ENCODE data around the gene INPP5J.
"Not testable (repeated sequence)": the region's sequence is repeated elsewhere in the genome, so short reads cannot be mapped to it uniquely, and the experiment has no call there.

The INPP5J gene

DNA sequence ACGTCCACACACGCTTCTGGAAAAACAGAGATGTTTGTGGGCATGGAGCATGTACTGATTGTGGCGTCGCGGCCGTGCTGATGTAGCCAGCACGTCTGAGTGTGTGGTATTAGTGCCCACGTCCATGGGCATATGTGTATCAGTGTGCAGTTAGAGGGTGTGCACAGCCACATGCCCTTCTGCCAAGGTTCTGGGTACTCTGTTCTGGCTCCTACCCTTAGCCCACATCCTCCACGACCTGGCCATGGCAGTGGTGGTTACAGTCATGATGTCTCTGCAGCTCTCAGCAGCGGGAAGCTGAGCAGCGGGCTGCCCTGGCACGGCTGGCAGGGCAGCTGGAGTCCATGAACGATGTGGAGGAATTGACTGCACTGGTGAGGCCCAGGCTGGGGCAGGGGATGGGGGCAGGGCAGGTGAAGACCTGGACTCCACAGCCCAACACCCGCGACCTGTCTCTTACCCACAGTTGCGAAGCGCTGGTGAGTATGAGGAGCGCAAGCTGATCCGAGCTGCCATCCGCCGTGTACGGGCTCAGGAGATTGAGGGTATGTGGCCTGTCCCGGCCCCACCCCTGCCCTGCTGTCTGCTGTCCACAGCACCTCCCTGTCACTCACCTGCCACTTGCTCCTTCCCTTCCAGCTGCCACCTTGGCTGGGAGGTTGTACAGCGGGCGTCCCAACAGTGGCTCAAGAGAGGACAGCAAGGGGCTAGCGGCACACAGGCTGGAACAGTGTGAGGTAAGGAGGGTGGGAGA, 34.4 kb upstream of the INPP5J start:
- no peak for DNase-seq

DNA sequence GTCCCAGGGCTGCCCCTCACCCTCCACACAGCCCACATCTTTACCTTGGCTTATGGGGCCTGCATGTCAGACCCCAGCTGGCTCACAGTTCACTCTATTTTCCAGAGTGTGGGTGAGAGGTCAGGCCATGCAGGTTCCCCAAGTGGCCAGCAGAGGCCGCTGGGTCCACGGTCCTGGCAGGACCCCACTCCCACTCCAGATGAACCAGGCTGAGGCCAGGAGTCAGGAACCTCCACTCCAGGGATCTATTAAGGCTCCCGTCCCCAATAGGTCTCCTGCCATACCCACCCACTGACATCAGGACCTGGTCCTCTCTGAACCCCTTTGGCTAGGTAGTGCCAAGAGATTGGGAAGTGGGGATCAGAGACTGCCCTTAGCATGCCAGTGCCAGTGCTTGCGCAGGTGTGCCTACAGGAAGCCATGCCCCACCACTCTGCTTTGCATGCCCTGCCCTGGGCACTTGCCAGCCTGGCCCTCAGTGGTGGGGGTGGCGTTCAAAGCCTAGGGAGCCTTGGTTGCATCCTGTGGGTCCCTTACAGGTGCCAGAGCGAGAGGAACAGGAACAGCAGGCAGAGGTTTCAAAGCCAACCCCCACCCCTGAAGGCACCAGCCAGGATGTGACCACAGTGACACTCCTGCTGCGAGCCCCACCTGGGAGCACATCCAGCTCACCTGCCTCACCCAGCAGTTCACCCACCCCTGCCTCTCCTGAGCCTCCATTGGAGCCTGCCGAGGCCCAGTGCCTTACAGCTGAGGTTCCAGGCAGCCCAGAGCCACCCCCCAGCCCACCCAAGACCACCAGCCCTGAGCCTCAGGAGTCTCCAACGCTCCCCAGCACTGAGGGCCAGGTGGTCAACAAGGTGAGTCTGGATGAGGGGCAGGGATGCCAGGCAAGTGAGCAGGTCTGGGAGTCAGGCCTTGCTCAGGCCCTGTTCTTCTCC, 33.3 kb upstream of the INPP5J start:
- DNase-seq = peak; percentile 48

DNA sequence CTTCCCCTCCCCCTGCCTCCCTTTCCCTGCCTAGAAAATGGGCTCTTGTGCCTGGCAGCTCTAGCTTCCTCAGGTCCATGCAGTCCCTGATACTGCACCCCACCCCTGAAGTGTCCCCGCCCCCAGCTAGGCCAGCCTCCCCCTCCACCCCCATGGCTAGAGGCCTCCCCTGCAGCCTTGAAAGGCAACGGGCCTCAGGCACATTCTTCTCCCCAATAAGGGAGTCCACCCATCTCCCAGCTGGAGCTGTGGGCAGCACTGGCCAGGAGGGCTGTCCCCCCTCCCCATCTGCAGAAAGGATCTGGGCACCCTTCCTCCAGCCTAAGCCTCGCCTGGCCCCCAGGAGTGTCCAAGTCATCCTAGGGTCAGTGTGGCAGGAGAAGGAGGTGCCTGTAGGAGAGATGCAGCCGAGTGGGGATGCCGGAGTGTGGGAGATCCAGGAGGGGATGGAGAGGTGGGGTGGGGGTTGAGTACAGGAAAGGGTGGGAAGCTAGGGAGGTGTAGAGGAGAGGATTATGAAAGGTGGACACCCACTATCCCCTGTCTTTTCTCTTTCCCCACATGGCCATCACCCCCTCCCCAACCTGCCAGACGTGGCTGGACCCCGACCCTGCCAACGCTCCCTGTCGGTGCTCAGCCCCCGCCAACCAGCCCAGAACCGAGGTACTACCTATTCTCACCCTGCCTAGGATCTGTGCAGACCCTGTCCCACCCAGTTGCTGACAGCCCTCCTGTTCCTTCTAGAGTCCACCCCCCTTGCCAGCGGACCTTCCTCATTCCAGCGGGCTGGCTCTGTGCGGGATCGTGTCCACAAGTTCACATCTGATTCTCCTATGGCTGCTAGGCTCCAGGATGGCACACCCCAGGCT, 32.3 kb upstream of the INPP5J start:
- no peak for DNase-seq

DNA sequence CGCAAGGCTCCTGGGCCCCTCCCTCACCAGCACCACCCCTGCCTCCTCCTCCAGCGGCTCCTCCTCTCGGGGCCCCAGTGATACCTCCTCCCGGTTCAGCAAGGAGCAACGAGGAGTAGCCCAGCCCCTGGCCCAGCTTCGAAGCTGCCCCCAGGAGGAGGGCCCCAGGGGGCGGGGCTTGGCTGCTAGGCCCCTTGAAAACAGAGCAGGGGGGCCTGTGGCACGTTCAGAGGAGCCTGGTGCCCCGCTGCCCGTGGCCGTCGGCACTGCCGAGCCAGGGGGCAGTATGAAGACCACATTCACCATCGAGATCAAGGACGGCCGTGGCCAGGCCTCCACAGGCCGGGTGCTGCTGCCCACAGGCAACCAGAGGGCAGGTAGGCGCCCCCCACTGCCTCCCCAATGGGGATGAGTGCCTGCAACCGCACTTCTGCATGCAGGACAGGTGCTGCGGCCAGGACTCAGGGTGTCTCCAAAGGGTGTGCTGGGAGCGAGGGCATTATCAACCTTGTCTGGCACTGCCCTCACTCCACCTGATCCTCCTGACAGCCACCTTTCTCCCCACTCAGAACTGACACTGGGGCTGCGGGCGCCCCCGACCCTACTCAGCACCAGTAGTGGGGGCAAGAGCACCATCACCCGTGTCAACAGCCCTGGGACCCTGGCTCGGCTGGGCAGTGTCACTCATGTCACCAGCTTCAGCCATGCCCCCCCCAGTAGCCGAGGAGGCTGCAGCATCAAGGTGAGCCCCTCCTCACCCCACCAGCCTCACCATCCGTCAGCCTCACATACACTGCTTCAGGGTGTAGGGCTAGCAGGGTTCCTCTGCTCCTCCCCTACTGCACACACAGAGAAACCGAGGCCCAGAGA, 31.4 kb upstream of the INPP5J start:
- no peak for DNase-seq

DNA sequence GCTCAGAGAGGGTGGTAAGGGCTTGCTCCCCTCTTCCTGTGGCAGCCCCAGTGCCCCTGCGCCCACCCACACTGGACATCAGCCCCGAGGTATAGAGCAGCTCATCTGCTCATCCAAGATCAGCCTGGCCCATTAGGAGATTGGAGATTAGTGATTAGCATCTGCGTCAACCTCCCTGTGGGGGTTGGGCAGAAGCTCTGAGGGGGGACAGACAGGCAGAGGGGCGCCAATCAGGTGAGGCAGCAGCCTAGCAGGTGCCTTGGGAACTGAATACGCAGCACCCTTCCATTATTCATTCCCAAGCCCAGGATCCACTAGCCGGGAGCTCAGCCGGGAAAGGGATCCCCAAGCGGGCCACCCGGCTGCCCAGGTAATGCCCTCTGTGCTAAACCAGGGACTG, 30.6 kb upstream of the INPP5J start:
- no peak for DNase-seq

DNA sequence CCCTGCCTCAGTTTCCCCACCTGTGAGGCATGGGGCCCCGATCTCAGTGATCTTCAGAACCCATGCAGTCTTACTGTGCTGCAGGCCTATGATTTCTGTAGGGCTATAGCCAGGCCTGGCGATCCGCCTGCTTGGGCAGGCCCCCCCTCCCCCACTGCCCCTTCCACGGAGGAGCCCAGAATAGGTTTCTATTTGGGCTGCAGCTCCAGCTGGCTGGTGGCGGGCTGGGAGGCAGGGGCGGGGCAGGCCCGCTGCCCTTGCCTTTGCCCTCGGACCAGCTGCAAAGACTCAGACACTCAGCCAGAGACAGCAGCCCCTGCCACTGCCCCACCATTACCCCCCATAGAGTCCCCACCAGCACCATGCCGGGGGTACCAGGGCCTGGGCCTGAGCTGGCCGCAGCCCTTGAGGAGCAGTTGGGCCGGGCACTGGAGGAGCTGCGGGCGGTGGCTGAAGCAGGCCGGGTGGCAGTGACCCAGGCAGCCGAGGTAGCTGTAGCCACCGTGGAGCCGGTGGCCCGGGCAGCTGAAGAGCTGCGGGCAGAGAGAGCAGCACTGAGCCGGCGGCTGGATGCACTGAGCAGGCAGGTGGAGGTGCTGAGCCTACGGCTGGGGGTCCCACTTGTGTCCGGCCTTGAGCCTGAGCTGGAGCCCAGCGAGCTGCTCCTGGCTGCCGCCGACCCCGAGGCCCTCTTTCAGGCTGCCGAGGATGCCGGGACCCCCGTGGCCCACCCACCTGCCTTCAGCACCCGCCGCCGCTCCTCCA, 29.5 kb upstream of the INPP5J start:
- no peak for DNase-seq

DNA sequence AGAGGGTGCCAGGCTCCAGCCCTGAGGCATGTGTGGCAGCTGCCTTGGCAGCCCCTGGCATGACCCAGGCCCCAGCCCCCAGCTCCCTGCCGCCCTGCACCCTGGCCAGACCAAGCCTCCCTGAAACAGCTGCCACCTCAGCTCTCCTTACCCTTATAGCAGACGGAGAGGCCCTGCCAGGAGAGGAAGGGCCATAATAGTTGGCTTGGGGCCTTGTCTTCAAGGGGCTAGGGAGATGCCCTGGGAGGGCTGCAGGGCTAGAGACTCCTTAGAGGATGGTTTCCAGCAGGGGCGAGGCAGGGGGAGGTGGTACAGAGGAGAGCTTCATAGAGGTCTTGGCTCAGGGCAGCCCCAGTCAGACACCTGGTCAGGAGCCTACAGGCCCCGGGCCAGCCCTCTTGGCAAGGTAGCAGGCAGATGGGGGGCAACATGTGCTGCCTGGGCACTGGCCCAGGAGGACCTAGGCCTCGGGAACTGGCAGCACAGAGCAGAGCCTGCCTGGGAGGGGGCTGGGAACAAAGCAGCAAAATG, 28.7 kb upstream of the INPP5J start:
- no peak for DNase-seq

DNA sequence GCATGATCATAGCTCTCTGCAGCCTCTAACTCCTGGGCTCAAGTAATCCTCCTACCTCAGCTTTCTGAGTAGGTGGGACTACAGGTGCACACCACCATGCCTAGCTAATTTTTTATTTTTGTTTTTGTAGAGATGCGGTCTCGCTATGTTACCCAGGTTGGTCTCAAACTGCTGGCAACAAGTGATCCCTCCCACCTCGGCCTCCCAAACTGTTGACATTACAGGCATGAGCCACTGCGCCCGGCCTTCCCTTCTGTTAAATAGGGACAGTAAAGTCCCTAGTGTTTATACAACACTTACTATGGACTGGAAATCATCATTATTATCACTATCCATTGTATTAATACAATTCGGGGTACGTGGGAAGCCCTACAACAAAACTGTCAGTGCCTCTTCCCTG, 28.0 kb upstream of the INPP5J start:
- no peak for DNase-seq

DNA sequence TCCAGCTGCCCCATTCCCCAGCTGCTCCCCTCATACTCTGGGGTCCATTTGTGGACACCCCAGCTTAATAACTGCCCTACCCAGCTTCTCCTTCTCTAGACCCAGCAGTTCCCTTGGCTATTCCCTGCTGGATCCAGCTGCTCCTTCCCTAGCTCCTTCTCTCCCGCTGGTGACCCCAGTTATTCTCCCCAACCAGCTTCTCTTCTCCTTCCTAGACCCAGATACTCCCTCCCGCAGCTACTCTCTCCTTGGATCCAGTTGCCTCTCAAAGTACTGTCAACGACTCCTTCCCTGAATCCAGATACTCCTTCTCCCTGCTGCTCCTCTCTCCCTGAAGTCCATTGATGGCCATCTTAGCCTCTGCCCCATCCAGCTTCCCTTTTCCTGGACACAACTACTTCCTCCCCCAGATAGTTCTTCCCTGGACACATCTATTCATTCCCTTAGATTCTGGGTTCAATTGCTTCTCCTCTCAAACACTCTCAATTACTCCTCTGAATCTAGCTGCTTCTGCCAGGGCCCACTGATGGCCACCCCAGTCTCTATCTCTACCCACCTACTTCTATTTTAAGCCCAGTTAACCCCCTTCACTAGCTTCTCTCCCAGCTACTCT, 27.0 kb upstream of the INPP5J start:
- DNase-seq = no peak

DNA sequence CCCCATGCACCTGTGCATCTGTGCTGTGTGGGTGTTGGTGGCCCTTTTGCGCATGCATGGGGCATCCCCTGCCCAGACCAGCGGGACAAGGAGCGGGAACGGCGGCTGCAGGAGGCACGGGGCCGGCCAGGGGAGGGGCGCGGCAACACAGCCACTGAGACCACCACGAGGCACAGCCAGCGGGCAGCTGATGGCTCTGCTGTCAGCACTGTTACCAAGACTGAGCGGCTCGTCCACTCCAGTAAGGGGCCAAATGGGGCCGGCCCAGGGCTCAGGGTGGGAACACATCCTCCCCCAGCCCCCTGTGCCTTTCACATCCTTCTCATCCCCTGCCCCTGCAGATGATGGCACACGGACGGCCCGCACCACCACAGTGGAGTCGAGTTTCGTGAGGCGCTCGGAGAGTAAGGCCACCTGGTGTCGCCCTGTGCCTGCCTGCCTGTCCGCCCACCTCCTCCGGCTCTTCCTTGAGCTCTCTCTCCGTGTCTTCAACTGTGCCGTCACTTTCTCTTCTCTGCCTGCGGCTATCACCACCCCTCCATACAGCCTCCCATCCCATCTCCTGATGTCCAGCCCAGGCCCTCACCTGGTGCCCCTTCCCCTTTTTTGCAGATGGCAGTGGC, 26.0 kb upstream of the INPP5J start:
- no peak for DNase-seq

DNA sequence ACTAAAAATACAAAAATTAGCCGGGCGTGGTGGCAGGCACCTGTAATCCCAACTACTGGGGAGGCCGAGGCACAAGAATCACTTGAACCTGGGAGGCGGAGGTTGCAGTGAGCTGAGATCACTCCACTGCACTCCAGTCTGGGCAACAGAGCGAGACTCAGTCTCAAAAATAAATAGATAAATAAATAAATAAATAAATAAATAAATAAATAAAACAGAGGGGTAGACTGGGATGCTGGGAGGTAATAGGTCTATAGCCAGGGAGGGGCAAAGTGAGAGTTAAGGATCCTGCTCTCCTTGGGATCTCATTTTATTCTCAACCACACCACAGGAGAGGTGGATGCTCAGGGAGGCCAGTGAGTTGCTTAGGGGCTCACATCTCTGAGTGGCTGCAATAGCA, 25.2 kb upstream of the INPP5J start:
- DNase-seq = not testable (repeated sequence)

DNA sequence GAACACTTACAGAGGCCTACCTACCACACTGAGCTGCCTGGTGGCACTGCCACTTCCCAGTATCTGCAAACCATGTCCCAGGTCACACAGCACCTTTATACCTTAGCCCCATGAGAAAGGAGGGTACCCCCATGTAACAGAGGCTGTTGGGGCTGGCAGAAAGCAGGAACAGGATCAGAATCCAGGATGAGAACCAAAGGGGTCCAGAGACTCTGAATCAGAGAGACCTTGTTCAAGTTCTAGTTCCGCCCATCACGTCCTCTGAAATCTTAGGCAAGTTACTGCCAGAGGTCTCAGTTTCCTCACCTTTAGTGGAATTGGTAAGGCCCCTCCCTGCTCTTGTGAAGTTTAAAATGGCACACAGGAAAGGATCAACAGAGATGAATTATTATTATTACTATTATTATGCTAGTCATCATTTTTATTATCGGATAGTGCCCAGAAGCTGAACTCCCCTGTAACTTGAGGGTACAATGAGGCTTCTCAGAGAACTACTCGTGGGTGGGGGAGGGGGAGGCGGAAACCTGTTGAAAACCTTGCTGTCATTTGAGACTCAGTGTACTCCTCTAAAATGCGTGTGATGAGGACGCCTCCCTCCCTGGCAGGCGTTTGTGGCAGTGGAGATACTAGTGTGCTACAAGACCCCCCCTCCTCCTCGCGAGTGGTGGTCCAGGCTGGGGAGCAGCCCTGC, 24.7 kb upstream of the INPP5J start:
- no peak for DNase-seq

DNA sequence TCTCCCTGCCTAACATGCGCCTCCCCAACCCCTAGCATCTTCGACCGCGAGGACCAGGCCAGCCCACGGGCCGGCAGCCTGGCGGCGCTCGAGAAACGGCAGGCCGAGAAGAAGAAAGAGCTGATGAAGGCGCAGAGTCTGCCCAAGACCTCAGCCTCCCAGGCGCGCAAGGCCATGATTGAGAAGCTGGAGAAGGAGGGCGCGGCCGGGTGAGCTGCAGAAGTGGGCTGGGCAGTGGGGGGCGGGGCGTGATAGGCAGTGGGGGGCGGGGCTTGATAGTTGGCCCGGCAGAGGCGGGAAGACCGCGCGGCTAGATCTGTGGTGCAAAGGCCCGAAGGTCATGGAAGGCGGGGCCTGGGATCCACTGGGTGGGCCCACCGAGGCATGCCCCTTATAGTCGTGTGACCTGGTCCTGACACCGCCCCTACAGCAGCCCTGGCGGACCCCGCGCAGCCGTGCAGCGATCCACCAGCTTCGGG, 24.1 kb upstream of the INPP5J start:
- no peak for DNase-seq

DNA sequence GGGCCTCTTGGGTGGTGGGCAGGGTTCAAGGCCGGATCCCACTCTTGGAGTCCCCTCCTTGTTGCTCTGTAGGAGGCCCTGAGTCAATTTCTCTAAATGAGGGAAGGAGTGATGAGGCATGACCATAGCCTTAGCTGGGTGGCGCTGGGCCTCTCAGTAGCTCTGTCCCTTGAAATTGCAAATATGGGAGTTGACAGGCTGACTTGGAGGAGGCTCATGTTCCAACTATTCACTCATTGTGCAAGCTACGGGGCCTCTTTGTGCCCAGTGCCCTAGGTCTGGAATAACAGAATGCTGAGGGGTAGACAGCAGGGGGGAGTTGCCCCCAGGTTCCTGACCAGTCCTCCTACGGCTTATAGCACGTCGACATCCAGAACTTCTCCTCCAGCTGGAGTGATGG, 23.4 kb upstream of the INPP5J start:
- DNase-seq = no peak

DNA sequence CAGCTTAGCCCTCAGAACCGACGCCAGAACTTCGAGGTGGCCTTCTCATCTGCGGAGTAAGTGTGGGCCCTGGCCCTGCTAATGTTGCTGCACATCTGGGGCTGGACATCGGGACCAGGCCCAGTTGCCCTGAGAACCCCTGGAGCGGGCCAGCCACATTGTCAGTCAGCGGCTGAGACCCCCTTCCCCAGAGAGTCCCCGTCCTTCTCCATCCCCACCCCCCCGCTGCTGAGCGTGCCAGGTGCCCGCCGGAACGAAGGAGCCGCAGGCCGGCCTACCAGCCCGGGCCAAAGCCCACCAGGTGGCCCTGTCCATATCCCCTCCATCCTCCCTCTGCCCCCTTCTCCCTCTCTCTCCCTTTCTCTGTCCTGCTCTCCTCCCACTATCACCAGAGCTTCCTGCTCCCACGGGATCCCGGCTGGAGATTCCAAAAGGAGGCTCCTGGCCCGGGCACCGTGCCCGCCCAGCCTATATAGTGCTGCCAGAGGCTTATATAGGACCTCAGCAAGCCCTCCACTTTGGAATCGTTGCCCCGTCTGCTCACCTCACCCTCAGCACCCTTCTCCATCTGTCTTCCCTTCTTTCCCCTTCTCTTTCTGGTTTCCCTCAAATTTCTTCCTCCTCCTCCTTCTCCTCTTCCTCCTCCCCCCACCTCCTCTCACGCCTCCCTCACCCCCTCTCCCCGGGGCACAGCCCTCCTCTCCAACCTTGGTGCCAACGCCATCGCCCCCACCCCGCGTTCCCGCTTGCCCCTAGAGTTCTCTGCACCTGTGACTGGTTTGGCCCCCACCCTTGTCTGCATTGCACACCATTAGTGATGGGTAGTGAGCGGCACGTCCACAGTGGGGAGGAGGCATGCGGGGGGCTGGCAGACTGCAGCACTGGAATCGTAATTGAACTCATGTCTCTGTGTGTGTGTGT, 22.7 kb upstream of the INPP5J start:
- no peak for DNase-seq

DNA sequence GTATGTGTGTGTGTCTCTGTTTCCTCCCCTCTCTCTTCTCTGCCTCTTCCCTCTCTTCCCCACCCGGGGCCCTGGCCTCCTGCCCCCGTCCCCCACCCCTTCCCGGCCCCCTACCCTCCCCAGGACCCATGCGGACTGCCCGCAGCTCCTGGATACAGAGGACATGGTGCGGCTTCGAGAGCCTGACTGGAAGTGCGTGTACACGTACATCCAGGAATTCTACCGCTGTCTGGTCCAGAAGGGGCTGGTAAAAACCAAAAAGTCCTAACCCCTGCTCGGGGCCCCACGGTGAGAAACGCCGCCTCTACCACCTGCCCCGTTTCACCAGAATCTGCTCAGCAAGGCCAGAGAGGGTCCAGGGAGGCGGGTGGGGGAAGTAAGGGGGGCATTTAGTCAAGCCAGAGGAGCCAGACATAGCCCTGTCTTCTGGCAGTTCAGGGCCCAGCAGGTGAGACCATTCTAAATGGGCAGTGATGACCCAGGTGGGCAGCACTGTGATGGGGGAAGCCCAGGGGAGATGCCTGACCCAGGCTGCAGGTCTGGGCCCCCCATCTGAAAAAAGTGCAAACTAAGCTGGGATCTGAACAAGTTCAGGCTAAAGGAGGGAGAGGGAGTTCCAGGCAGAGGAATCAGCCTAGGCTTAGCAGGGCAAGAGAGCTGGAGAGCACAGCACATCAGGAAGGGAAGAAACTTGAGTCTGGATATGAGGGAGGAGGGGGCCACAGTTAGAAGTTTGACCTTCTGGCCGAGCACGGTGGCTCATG, 21.8 kb upstream of the INPP5J start:
- DNase-seq = no peak

DNA sequence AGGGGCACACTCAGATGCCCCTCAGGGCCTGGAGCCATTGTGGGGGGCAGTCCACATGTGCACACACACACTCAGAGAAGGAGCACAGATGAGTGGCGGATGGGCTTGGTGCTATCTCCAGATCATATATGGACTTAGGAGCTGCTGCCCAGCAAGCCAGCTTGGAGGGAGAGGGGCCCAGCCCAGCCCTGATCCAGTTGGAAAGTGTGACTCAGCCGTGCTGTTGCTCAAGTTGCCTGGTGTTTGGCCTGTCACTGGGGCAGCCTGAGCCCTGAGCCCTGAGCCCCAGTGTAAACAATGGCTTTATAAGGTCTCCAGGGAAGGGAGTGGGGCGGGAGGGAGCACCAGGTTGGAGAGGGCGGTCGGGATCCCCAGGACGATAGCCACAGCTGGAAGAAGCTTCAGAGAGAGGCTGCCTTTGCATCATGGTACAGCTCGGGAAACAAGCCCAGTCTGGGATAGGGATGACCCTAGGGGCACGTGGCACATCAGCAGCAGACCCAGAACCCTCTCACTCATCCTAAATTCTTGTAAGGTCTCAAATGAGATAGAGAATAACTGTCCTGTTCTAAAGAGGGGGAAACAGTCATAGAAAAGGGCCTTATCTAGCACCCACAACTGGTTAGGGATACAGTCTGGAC, 20.2 kb upstream of the INPP5J start:
- DNase-seq = no peak

Measured in activated T-cell treated with anti-CD3 and anti-CD28 coated beads, Interleukin-2, amount 50 U/mL, for 1 hour (primary cell).